Breast epithelium (tissue), 4 donors: ENCODE measurements around the gene OR51L1. TPM values are rescaled to one million over a fixed set of nuclear protein-coding genes. Genes with fewer than 3 reads are reported as not detected.

Source experiments
- DNase-seq, 2 donors: peaks; one replicate each; pipeline ENCODE4 v3.0.0-alpha.2; 2019; ENCODE audit warnings: low spot score in 2 of 2
- H3K27ac ChIP-seq, 2 donors: fragments of 200-600 bp; sonication (generic) in 1 of 2; one replicate each; pipeline ENCODE4 v1.5.1; 2016 to 2019; ENCODE audit warnings: mild to moderate bottlenecking in 1 of 2
- H3K27me3 ChIP-seq, 2 donors: fragments of 200-600 bp; sonication (generic) in 1 of 2; one replicate each; pipeline versions ENCODE4 v1.5.1 to v1.6.0; 2017 to 2019; ENCODE audit warnings: control low read depth in 1 of 2, mild to moderate bottlenecking in 1 of 2
- H3K36me3 ChIP-seq: fragments of 200-600 bp; one replicate; pipeline ENCODE4 v1.5.1; 2019
- H3K4me1 ChIP-seq, 2 donors: fragments of 200-600 bp; sonication (generic); one replicate each; pipeline ENCODE4 v1.5.1; 2016 to 2019; ENCODE audit warnings: control low read depth in 1 of 2
- H3K4me3 ChIP-seq, 3 donors: fragments of 200-600 bp; sonication (generic); 1 replicate in 2 of 3; 2 replicates in 1 of 3; pipeline ENCODE4 v1.5.1; 2016 to 2019; ENCODE audit warnings: mild to moderate bottlenecking in 3 of 3, moderate library complexity in 2 of 3
- H3K9me3 ChIP-seq, 2 donors: fragments of 200-600 bp; sonication (generic) in 1 of 2; one replicate each; pipeline ENCODE4 v1.5.1; 2016 to 2019; ENCODE audit warnings: control low read depth in 1 of 2
- CTCF ChIP-seq, 3 donors: fragments of 450-650 bp; IDR thresholded peaks; one replicate each; pipeline ENCODE4 v1.5.1; 2016 to 2017; ENCODE audit warnings: antibody characterized with exemption in 3 of 3, mild to moderate bottlenecking in 3 of 3, moderate library complexity in 3 of 3
- POLR2A ChIP-seq: fragments of 450-650 bp; IDR thresholded peaks from one replicate; pipeline ENCODE4 v1.6.1; 2016; ENCODE audit warnings: antibody characterized with exemption, mild to moderate bottlenecking, moderate library complexity
- POLR2AphosphoS5 ChIP-seq, 3 donors: sonication (generic); formaldehyde crosslinking; IDR thresholded peaks; one replicate each; pipeline ENCODE4 v1.6.1; 2017; ENCODE audit warnings: antibody characterized with exemption in 3 of 3
- intact Hi-C: fragments of 100-400 bp; cut with DNase I; formaldehyde crosslinking; loops from one replicate; pipeline ENCODE4 v1.15.1; 2023; ENCODE audit warnings: low total_unique reads
- total RNA-seq, 3 donors: library from RNA; depleted of rRNA; stranded (reverse); fragments of >200 nt; gene quantifications; one replicate each; pipeline ENCODE4 v1.1.0, GENCODE V29; 2016

The OR51L1 gene
- total RNA-seq, 3 donors from 2014 or later: not detected

- H3K27me3 ChIP-seq: no peaks in the 10 kb centered on the region
- TF ChIP-seq CTCF (IDR thresholded peaks at IDR 0.05) (no peak), POLR2AphosphoS5 (IDR thresholded peaks at IDR 0.05) (no peak), POLR2A (no peak)
- intact Hi-C loops: no loop called here
Measured at GRCh38 chr11:5021996-5022395, 27.3 kb downstream of the OR51L1 start.

GRCh38 chr11:5036669-5037068 is 42.0 kb downstream of the OR51L1 start:
- no peaks in the 10 kb centered on the region for H3K4me1 ChIP-seq
- no peak overlapping the region for H3K27ac ChIP-seq
- intact Hi-C loops: no loop called here
- H3K27me3 ChIP-seq: no peaks in the 10 kb centered on the region
- no peak for DNase-seq
- no peaks in the 10 kb centered on the region for H3K9me3 ChIP-seq
- TF ChIP-seq CTCF (IDR thresholded peaks at IDR 0.05): no peak
- no peak for TF ChIP-seq POLR2AphosphoS5 (IDR thresholded peaks at IDR 0.05)
- no peak for TF ChIP-seq POLR2A
- no peaks in the 10 kb centered on the region for H3K36me3 ChIP-seq
- H3K4me3 ChIP-seq: no peak overlapping the region

More at GRCh38 chr11:5021996-5022395, 27.3 kb downstream of the OR51L1 start:
- DNase-seq: no peak
- H3K4me3 ChIP-seq: no peak overlapping the region
- H3K4me1 ChIP-seq: no peaks in the 10 kb centered on the region
- no peak overlapping the region for H3K27ac ChIP-seq
- peaks cover 7 to 17% of the 10 kb centered on the region in 2 donors for H3K9me3 ChIP-seq
- H3K36me3 ChIP-seq: no peaks in the 10 kb centered on the region

GRCh38 chr11:5037926-5038325 is 43.3 kb downstream of the OR51L1 start:
- intact Hi-C loops: no loop called here
- TF ChIP-seq CTCF (IDR thresholded peaks at IDR 0.05) (no peak), POLR2AphosphoS5 (IDR thresholded peaks at IDR 0.05) (no peak), POLR2A (no peak)
- no peaks in the 10 kb centered on the region for H3K27me3 ChIP-seq
- H3K4me1 ChIP-seq: no peaks in the 10 kb centered on the region
- no peak overlapping the region for H3K27ac ChIP-seq
- H3K4me3 ChIP-seq: no peak overlapping the region
- no peaks in the 10 kb centered on the region for H3K36me3 ChIP-seq
- no peaks in the 10 kb centered on the region for H3K9me3 ChIP-seq
- DNase-seq: no peak

- Histone ChIP-seq H3K4me3 (no peak overlapping the region), H3K27me3 (no peaks in the 10 kb centered on the region), H3K27ac (no peak overlapping the region), H3K9me3 (no peaks in the 10 kb centered on the region), H3K4me1 (no peaks in the 10 kb centered on the region), H3K36me3 (no peaks in the 10 kb centered on the region)
- TF ChIP-seq CTCF (IDR thresholded peaks at IDR 0.05) (no peak), POLR2AphosphoS5 (IDR thresholded peaks at IDR 0.05) (no peak), POLR2A (no peak)
- intact Hi-C loops: no loop called here
- no peak for DNase-seq
Measured at GRCh38 chr11:5038341-5038740, 43.7 kb downstream of the OR51L1 start.

GRCh38 chr11:5040876-5041275 is 46.2 kb downstream of the OR51L1 start:
- Histone ChIP-seq H3K9me3 (no peaks in the 10 kb centered on the region), H3K27me3 (no peaks in the 10 kb centered on the region), H3K4me3 (no peak overlapping the region), H3K4me1 (no peaks in the 10 kb centered on the region), H3K27ac (no peak overlapping the region), H3K36me3 (no peaks in the 10 kb centered on the region)
- DNase-seq: no peak
- TF ChIP-seq POLR2A: no peak
- TF ChIP-seq POLR2AphosphoS5 (IDR thresholded peaks at IDR 0.05): no peak
- no peak for TF ChIP-seq CTCF (IDR thresholded peaks at IDR 0.05)
- intact Hi-C loops: no loop called here
